AG08396 (cell line): ENCODE results near the gene DCHS2.

ENCODE experiments used
- DNase-seq: peaks from one replicate; pipeline ENCODE4 v3.0.0; 2012; ENCODE audit warnings: low spot score, mixed read lengths

Gene DCHS2, protein sequence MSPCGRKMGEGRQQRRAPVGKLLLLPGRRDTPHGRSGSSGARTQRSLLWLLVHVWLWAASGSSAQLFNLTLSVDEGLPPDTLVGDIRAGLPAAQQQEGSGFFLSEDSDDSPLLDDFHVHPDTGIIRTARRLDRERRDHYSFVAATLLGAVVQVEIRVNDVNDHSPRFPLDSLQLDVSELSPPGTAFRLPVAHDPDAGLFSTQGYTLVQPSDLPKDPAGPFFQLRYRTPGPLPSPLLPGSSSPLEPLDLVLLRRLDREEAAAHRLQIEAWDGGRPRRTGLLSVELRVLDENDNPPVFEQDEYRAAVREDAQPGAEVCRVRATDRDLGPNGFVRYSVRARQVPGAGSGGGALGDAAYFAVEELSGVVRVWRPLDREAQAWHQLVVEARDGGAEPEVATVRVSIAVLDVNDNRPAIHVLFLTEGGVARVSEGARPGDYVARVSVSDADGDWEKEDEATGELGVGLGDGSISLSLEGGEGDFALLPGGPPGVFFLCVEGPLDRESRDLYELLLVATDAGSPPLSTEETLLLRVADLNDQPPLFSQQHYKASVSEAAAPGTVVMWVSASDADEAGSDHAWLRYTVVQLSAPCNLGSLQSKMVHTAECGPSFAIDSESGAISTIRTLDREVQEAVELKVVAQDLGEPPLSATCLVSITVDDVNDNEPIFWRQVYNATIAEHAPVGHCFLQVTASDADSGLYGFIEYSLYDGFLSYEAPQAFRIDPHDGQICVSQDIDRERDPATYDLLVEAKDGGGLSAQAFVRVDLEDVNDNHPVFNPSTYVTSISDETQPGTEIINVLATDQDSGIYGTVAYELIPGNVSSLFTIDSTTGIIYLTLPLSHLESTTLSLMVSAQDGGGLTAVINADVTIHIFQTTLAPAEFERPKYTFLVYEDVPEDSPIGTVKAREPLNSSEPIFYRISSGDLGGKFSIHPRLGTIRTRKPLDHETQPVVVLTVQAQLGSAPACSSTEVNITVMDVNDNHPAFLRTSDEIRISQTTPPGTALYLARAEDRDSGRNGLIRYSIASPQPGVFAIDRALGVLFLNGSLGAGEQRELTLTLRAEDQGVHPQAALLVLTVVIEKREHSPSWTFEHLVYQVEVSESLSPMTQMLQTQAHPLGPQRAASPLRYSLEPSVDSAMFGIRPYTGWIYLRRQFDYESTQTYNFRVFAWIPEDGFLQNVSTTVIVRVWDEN (N-terminal part only)

DNA sequence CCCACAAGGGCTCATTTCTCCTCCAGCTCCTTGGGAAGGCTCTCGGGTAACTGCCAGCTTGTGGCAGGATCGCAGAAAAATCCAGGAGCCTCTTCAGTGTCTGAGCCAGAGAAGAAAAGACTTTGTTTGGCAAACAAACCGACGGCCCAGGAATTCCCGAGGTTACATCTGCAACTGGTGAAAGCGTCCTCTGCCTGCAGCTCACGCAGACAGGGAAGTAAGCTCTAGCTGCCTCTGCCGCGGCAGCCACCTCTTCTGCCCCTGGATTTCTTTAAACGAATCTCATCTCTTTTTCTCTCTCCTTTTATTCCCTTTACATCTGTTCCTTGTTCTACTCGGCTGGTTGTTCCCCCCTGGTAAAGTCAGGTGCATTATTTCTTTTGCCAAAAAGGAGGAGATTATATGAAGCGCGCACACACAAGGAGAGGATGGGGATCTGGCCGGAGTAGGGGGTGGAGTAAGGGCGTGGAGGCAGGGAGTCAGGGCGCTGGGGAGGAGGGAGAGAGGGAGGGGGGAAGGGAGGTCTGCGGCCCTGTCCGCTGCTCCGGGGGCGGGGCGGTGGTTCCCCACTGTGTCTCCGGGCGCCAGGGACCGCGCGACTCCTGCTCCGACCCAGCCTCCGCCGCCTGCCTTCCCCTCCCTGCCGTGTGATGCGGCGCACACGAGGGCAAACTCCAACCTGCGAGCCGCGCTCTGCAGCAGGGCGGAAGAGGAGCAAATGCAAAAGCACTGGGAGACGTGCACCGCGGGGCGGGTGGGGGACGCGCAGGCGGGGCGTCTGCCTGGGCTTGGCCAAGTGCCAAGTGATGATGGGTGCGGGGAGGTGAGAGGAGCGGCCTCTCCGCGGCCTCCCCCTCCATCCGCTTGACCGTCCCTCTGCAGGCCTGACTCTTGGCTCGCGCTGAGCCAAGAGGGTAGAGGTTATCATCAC, at the start of gene DCHS2:
DCHS2 (minus strand) TSS at position 459 of the 931 bp plus-strand sequence; CDS start at position 15, 444 bp downstream.
- peak; percentile 44 for DNase-seq

DNA sequence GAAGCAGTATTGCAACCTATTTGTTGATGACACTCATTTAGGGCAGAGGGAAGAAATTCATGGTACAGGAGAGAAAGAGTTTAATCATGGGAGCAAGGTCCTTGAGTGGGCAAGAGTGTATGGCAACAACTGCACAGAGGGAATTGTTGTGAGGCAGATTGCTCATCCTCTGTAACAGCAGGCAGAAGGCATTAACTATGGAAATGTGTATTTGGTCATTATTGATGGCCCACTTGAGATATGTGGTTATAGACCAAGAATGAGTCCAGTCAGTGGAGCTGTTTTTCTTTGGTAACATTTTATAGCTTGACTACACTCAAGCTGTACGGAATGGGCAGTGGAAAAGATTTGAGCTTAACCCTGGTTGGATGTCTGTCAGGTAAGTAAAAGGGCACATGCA, 42.7 kb upstream of the DCHS2 start:
- no peak for DNase-seq

DNA sequence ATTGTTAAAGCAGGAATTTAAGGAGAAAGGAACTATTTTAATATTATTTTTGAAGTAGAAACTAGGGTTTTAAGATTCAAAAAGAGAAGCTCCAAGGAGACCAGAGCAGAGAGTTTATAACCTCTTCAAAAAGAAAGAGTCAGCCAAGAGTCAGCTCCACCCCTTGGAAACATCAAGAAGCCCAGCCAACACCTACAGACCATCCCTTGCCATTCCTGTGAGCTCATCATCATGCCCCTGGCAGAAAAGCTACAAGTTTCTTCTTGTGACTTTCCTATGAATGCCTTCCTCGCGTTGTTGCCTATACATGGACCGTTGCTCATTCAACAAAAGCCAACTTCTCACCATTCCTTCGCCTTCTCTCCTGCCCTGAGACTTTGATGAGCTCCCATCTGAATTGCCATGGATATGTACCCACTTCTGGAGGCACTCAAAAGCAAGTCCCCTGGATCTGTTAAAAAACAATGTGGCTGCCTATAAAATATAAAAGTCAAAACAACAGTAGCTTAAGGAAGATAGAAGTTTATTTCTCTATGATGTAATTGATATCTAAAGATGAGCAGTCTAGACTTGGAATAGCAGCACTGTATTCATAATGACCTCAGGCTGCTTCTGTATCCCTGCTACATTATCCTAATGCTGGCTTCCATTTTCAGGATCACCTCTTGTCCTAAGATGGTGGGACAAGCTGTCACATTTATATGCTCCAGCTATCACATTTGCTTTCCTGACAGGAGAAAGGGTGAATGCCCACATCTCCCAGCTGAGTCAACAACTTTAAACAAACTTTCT, 38.3 kb upstream of the DCHS2 start:
- DNase-seq, result no peak

DNA sequence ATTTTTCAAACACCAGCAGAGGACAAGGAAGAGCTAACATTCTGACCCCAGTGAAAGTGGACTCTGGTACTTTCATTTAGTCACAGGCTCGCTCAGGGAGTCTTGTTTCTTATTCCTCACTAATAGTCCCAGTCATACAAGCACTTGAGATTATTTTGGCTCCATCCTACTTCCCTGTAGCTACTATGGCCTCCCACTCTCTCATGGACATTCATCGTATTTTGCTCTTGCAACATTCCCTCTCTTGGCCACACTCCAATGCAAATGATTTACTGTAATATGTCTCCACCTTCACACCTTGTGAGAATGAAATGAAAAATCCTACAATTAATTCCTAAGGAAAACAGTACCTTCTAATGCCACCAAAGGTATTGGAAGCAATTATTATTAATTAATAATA, 37.3 kb upstream of the DCHS2 start:
- no peak for DNase-seq

DNA sequence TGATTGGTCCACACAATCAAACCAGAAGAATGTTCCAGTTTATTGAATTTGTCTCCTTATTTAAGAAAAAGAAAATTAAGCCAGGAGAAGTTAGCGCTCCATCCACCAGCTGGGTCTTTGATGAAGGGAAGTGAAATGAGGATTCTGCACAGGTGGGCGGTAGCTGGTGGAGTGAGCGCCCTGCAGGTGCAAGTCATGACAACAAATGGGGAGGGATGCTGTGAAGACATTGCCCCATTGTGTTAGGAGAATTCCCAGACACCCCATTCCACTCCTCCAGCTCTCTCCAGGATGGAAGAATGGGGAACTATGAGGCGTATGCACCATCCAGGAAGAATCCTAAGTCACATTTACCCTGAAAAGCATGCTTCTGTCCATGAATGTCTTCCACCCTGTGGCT, 35.7 kb upstream of the DCHS2 start:
- DNase-seq, result no peak

DNA sequence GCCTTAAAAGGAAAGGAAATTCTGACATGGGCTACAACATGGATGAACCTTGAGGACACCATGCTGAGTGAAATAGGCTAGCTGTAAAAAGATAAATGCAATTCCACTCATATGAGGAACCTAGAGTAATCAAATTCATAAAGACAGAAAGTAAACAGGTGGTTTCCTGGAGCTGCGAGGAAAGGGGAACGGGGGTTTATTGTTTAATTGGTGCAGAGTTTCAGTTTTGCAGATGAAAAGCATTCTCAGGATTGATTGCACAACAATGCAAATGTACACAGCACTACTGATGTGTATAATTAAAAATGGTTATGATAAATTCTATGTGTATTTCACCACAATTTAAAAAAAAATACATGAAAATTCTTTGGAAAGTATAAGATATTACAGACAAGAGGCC, 34.6 kb upstream of the DCHS2 start:
- DNase-seq, result no peak

DNA sequence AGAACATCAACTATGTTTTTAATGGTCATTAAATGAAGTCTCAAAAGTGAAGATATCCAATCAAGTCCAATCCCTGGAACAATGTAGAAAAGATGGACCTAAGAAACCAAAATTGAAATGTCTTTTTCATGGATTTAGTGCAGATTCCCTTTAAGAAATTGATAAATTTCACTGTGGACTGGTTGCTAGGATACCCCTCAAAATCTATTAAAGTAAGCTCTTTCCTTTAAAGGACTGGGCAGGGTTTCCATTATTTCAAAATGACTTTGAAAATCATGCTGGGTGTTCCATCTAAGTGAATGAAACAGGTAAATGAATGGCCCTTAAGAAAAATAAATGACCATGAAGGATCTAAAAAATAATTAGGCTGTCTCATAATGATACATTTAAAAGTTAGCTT, 30.0 kb upstream of the DCHS2 start:
- no peak for DNase-seq

DNA sequence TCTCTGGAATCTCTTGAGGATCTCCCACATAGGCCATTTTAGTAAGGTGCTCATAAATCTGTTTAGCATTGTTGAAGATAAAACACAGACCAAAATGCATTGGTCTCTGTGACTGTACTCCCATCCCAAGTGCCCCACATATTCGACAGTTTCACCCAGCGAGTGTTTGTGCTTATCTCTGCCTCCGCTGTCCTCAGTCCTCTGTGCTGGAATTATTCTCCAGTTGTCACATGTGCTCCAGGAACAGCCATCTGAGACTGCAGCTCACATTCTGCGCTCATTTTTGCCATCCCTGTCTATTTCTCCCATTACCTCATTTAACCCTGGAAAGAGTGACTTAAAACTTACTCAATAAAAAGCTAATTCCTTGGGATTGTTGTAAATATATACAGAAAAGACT, 27.6 kb upstream of the DCHS2 start:
- no peak for DNase-seq

DNA sequence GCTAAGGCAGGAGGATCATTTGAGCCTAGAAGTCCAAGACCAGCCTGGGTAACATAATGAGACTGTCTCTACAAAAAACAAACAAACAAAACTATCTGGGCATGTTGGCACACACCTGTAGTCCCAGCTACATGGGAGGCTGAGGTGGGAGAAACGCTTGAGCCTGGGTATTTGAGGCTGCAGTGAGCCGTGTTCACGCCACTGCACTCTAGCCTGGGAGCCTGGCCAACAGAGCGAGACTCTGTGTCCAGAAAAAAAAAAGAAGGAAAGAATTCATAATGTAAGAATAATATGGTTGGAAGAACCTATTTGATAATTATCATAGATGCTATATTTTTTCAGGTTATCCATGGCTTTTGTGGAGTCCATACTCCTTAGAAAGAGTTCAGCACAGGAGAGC, 26.0 kb upstream of the DCHS2 start:
- DNase-seq, result no peak

DNA sequence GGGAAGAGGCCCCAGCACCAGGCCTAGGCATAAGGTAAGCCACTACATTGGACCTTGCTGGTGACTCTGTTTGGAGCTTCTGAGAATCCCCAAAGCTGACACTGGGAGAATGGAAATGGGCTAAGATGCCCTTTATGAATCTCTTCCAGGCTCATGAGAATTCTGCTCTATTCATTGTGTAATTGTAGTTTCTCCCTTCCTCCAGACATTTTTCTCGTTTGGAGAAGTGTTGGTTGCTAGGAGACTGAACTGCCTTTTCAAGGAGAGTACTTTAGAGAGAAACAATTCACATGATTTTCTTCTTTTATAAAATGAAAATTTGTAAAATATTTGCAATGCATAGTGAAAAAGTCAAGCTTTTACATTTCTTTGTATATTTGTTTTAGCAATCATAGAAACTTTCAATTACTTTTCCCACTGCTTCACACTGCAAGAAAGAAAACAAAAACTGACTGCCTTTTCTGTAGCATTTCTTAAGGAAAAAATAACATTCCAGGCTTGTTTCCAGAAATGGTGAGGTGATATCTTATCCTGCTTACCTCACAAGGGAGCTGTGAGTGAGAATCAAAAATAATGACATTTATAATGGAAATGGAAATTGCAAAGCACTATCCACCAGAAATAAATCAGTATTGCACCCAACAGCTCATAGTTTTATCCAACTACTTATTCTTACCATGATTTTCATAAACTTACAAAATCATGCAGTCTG, 24.9 kb upstream of the DCHS2 start:
- DNase-seq, result no peak

DNA sequence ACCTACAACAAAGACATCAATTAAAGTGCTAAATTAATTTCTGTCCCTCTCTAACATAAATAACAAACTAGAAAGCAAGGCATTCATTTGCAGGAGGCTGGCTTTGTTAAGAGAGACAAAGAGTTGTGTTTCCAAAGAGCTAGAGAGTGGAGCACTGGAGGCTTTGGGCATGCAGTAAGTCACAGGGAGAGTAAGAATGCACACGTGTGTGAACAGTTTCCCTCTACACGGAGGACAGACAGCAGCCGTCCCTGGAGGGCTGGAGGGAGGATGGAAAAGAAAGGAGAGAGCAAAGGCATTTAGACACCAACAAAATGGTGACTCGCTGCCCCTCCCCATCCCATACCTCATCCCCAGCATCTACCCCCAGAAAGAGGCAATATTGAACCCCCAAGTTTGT, 20.4 kb upstream of the DCHS2 start:
- no peak for DNase-seq

DNA sequence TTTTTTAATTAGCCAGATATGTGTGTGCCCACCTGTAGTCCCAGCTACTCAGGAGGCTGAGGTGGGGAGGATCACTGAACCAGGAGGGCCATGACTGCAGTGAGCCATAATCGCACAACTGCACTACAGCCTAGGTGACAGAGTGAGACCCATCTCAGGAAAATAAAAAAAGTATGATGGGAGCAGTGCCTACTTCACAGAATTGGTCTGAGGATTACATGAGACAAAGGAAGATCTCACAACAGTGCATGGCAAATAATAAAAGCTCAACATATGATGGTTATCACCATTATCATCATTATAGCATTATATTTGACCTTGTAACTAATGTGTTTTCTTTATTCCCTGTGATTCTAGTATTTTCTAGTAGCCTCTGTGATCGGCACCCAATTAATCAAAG, 19.9 kb upstream of the DCHS2 start:
- DNase-seq, result no peak

DNA sequence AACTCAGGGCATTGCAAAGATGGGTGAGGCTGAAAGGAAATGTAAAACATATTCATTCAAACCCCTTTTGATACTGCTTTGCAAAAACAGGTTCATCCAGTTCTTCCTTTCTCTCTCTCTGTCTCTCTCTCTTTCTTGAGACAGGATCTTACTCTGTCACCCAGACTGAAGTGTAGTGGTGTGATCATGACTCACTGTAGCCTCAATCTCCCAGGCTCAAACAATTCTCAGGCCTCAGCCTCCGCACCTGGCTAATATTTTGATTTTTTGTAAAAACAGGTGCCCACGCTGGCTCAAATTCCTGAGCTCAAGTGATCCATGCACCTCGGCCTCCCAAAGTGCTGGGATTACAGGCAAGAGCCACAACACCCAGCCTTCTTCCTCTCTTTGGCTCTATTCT, 15.6 kb upstream of the DCHS2 start:
- DNase-seq, result no peak

DNA sequence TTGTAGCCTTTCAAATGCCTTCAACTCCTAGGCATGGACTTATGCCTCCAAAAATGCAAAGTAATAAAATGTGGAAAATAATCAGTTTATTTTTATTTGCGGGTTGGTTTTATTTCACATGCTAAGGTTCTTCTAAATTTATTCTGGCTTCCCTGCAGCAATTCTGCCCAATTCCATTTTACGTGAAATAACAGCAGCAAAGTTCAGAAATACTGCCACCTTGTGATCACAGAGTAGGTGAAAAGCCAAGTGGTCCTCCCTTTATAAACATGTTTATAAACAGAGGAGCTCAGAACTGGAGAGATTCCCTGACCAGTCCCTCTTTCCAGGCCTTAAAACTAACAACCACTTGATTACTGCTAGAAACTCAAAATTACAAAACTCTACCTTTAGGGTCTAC, 14.7 kb upstream of the DCHS2 start:
- no peak for DNase-seq

DNA sequence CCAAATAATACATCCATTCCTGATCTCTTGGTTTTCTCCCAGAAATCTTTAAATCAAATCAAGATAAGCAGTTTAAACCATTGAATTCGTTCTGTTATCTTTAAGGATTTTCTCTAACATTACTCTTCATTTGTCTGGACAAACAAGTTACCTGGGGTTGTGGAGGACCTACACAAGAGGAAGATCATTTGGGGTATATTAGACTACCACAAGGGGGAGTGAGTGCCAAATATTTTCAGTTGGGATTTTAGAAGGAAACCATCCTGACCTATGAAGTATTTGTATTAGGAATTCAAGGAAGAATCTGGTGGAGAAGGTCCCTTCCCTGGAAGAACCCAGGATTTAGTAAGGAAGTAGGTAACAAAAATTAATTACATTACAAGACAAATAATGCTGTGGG, 12.0 kb upstream of the DCHS2 start:
- no peak for DNase-seq

DNA sequence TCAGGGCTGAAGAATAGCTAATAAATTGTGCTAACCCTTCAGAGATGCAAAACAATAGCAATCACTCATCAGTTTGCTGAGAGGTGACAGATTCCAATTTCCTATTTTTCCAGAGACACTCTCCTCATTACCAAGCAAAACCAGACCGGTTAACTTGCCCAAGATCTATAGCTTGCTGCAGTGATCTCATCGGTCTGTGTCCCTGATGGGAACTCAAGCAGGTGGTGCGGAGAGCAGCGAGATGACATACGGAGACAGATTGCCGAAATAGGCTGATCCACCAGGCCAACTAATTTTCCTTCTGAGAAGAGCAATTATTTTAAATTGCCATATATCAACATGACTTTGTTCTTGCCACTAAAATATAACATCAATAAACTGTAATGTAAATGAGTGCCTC, 10.5 kb upstream of the DCHS2 start:
- DNase-seq, result no peak

DNA sequence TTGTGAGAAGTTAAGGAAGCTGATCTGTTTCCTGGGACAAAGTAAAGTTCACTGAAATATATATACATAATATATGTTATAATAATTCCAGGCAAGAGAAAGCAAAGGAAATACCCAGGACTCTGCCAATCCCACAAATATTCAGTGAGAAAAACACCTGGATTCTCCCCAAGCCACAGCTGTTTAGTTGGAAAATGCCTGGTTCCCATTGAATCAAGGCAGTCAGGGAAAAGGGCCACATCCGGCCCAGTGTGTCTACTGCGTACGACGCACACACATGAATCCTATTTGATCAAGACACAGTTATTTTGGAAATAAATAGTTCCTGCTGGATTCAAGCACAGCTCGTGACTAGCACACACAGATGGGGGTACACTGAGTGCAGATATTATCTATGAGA, 6.3 kb upstream of the DCHS2 start:
- DNase-seq, result no peak

DNA sequence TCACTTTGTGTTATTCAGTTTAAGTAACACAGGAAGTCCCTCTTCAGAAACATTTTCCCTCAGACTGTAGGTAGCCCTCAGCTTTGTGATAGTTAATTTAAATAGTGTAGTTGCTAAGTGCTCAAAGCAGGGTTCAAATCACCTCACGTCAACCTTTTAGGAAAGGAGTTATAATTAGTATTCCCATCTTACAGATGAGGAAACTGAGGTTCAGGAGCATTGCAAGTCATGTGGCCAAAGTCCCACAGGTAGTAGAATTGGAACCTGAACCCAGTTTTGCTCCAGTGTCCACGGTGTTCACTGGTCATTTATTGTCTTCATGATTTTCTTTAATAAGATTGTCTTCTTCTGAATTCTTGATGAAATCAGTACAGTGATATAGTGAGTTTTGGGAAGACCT, 4.3 kb upstream of the DCHS2 start:
- no peak for DNase-seq

DNA sequence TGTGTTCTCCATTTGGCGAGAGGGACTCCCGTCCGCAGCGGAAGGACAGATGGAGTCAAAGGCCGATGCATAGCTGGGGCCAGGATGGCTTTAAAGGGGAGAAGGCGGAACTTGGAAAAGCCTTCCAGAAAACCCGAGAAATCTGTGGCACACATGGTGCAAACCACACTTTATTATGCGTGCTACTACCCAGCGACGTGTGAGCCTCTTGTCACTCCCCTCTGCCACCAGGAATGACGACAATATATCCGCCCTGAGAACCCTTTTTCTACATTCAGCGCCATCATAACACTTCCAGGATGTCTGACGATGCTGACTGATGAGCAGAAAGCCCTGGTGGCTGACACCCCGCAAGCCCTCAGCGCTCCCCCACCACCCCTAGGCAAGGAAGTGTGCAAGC, 689 bp upstream of the DCHS2 start:
- DNase-seq, result no peak
